Caco-2 (cell line): ENCODE results near the gene RXRG. TPM values are rescaled to one million over a fixed set of nuclear protein-coding genes. Genes with fewer than 3 reads are reported as not detected.
A peak's percentile ranks its signal among the peaks of the same experiment; 100 is the strongest.

Experiments
- BruUV-seq: library from RNA; stranded (reverse); fragments of 400-500 nt; replicated peaks from 2 replicates; lab custom pipeline; 2021; lab: Mats Ljungman, UMichigan
- CTCF ChIA-PET: fragments of 300-600 bp; sonication (Branson Sonifier 250); formaldehyde crosslinking; loops from one replicate; lab custom pipeline; 2022; ENCODE audit warnings: antibody characterized with exemption; lab: Charles Lee
- POLR2A ChIA-PET: fragments of 300-600 bp; sonication (Branson Sonifier 250); formaldehyde crosslinking; loops from one replicate; lab custom pipeline; 2022; ENCODE audit warnings: antibody characterized with exemption; lab: Charles Lee
- DNase-seq, 2 experiments: peaks; one replicate each; pipeline versions ENCODE4 v3.0.0 to v3.0.0-alpha.2; 2020 to 2022
- H3K27me3 ChIP-seq: replicated peaks from 2 replicates; pipeline ENCODE4 v1.6.0; 2011; ENCODE audit warnings: low read length; ENCODE audit not compliant: control insufficient read depth, insufficient read depth
- H3K36me3 ChIP-seq: 2 replicates; pipeline ENCODE4 v1.5.1; 2011; ENCODE audit warnings: low read length; ENCODE audit not compliant: control insufficient read depth, insufficient read depth
- H3K4me1 ChIP-seq: fragments of 250-450 bp; sonication (Bioruptor Pico); 2 replicates; pipeline ENCODE4 v1.5.1; 2020; ENCODE audit warnings: mild to moderate bottlenecking
- H3K4me3 ChIP-seq: 2 replicates; pipeline ENCODE4 v1.5.1; 2011; ENCODE audit warnings: low read depth, mild to moderate bottlenecking, control low read depth, low read length
- H3K9me3 ChIP-seq: fragments of 250-450 bp; sonication (Bioruptor Pico); 2 replicates; pipeline ENCODE4 v1.5.1; 2020; ENCODE audit warnings: mild to moderate bottlenecking, moderate library complexity
- H3K27ac Mint-ChIP-seq: one replicate; pipeline ENCODE4 v1.8.0; 2022; ENCODE audit warnings: mixed read lengths; ENCODE audit not compliant: unreplicated experiment
- H3K27me3 Mint-ChIP-seq: one replicate; pipeline ENCODE4 v1.8.0; 2022; ENCODE audit warnings: mixed read lengths; ENCODE audit not compliant: insufficient read depth, unreplicated experiment
- H3K36me3 Mint-ChIP-seq: one replicate; pipeline ENCODE4 v1.8.0; 2022; ENCODE audit warnings: mild to moderate bottlenecking, mixed read lengths; ENCODE audit not compliant: insufficient read depth, unreplicated experiment
- H3K4me1 Mint-ChIP-seq: one replicate; pipeline ENCODE4 v1.8.0; 2022; ENCODE audit warnings: low read depth, mixed read lengths; ENCODE audit not compliant: unreplicated experiment
- H3K4me3 Mint-ChIP-seq: one replicate; pipeline ENCODE4 v1.8.0; 2022; ENCODE audit warnings: mild to moderate bottlenecking, moderate library complexity, mixed read lengths; ENCODE audit not compliant: unreplicated experiment
- H3K9me3 Mint-ChIP-seq: one replicate; pipeline ENCODE4 v1.8.0; 2022; ENCODE audit warnings: mixed read lengths; ENCODE audit not compliant: unreplicated experiment
- CTCF ChIP-seq, 2 experiments: fragments of 200-600 bp in 1 of 2; IDR thresholded peaks; 1 replicate in 1 of 2; 2 replicates in 1 of 2; pipeline versions ENCODE4 v1.5.1 to v1.8.0; 2011 to 2022; ENCODE audit warnings: antibody characterized with exemption in 1 of 2, control low read depth in 1 of 2, inconsistent platforms in 1 of 2, low read depth in 1 of 2, low read length in 1 of 2, mild to moderate bottlenecking in 1 of 2, moderate library complexity in 1 of 2; ENCODE audit not compliant: insufficient read depth in 1 of 2, severe bottlenecking in 1 of 2, unreplicated experiment in 1 of 2
- intact Hi-C: fragments of 100-400 bp; cut with micrococcal nuclease; formaldehyde crosslinking; loops from one replicate; pipeline ENCODE4 v1.10.0; 2022; ENCODE audit not compliant: unreplicated experiment
- total RNA-seq: library from RNA; stranded (reverse); gene quantifications from 2 replicates; pipeline ENCODE4 v1.2.3, GENCODE V29; 2022

RXRG gene
- total RNA-seq, 1 experiment from 2014 or later, result not detected

GRCh38 chr1:165369255-165369848 lies 75.6 kb downstream of the RXRG start:
- Mint-ChIP-seq H3K4me1 (no peaks in the 10 kb centered on the region), H3K27me3 (peaks cover 4% of the 10 kb centered on the region), H3K36me3 (no peaks in the 10 kb centered on the region), H3K27ac (no peak overlapping the region), H3K9me3 (no peaks in the 10 kb centered on the region), H3K4me3 (no peak overlapping the region)
- BruUV-seq, result no TSS peak
- ChIA-PET POLR2A (no interaction called here), CTCF (interaction anchor here (0.6 to 1.8 kb wide), 5 partner anchors 17 to 1141 kb away, joined by 3 to 10 read pairs (median 4); no protein-coding TSS in a partner anchor)
- Histone ChIP-seq H3K9me3 (no peaks in the 10 kb centered on the region), H3K36me3 (no peaks in the 10 kb centered on the region), H3K4me1 (no peaks in the 10 kb centered on the region), H3K4me3 (no peak overlapping the region), H3K27me3 (no peaks in the 10 kb centered on the region)
- peak; percentile 86 to 90 for TF ChIP-seq CTCF (IDR thresholded peaks at IDR 0.05; ENCODE audit: insufficient read depth in 1 of 2, low read depth in 1 of 2, low read length in 1 of 2, severe bottlenecking in 1 of 2, unreplicated experiment in 1 of 2)
- intact Hi-C loops, result loop anchor here (1.0 to 5.0 kb wide), 5 partner anchors 62 to 255 kb away; no protein-coding TSS in a partner anchor
- peak in 1 of 2 experiments; percentile 63 for DNase-seq

- H3K27me3 ChIP-seq, result no peaks in the 10 kb centered on the region
- no peaks in the 10 kb centered on the region for H3K36me3 ChIP-seq
- no peaks in the 10 kb centered on the region for H3K4me1 ChIP-seq
- no TSS peak for BruUV-seq
- CTCF ChIA-PET, result interaction anchor here (0.7 to 1.5 kb wide), 9 partner anchors 17 to 255 kb away, joined by 3 to 9 read pairs (median 4); no protein-coding TSS in a partner anchor
- no peaks in the 10 kb centered on the region for H3K4me1 Mint-ChIP-seq
- H3K4me3 ChIP-seq, result no peak overlapping the region
- H3K27ac Mint-ChIP-seq, result no peak overlapping the region
- POLR2A ChIA-PET, result no interaction called here
- H3K9me3 ChIP-seq, result no peaks in the 10 kb centered on the region
- TF ChIP-seq CTCF (IDR thresholded peaks at IDR 0.05; ENCODE audit: insufficient read depth in 1 of 2, low read depth in 1 of 2, low read length in 1 of 2, severe bottlenecking in 1 of 2, unreplicated experiment in 1 of 2), result peak; percentile 84 to 95
- no peaks in the 10 kb centered on the region for H3K36me3 Mint-ChIP-seq
- H3K9me3 Mint-ChIP-seq, result no peaks in the 10 kb centered on the region
- no peak overlapping the region for H3K4me3 Mint-ChIP-seq
- peaks cover 4% of the 10 kb centered on the region for H3K27me3 Mint-ChIP-seq
- intact Hi-C loops, result loop anchor here (5.0 kb wide), 1 partner anchor 60 kb away; no protein-coding TSS in a partner anchor
- DNase-seq, result peak; percentile 70 to 80
These were observed 77.4 kb downstream of the RXRG start for GRCh38 chr1:165367375-165367993.

DNA sequence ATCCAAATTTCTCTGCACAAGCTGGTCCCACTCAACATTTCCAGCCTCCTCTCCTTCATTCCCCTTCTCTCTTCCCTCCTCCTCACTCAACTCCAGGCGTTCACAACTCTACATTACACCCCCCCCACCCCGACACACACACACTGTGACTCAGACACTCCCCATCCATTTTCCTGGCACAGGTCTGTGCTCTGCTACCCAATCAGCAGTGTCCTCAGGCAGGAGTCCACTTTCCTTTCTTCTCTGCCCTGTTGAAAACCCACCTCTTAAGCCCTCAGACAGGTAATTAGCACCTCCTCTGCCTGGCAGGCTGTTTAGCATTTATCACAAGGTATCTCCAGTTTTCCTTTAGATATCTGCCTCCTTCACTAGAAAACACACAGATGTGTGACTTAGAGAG lies 79.6 kb downstream of the RXRG start:
- Histone ChIP-seq H3K9me3 (no peaks in the 10 kb centered on the region), H3K36me3 (no peaks in the 10 kb centered on the region), H3K4me3 (no peak overlapping the region), H3K27me3 (no peaks in the 10 kb centered on the region), H3K4me1 (no peaks in the 10 kb centered on the region)
- H3K36me3 Mint-ChIP-seq, result no peaks in the 10 kb centered on the region
- no TSS peak for BruUV-seq
- H3K4me1 Mint-ChIP-seq, result no peaks in the 10 kb centered on the region
- CTCF ChIA-PET, result no interaction called here
- no peak overlapping the region for H3K27ac Mint-ChIP-seq
- peaks cover 4% of the 10 kb centered on the region for H3K27me3 Mint-ChIP-seq
- intact Hi-C loops, result loop anchor here (5.0 kb wide), 1 partner anchor 58 kb away; no protein-coding TSS in a partner anchor
- no peaks in the 10 kb centered on the region for H3K9me3 Mint-ChIP-seq
- no peak for DNase-seq
- no peak overlapping the region for H3K4me3 Mint-ChIP-seq
- no peak for TF ChIP-seq CTCF (IDR thresholded peaks at IDR 0.05; ENCODE audit: insufficient read depth in 1 of 2, low read depth in 1 of 2, low read length in 1 of 2, severe bottlenecking in 1 of 2, unreplicated experiment in 1 of 2)
- POLR2A ChIA-PET, result no interaction called here
